ENCODE data around the gene LRBA.

The LRBA gene

DNA sequence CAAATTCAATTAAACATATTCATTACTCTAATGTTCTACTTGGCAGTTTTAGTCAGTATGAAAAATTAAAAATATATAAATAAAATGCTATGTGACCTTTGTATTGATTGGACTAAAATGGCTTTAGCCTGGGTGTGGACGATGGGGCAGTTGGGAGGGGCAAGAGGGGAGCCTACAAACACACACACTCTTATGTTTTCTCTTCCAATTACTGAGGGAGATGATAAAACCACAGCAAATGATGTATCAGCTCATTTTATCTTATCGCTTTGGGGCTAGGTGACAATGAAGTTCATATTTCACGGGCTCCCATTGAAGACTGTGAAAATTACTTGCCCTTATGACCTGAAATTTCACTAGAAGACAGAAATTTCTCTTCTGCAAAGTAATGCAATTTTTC lies 517.5 kb downstream of the LRBA start:
- no peak for DNase-seq (ENCODE audit: low spot score)

DNA sequence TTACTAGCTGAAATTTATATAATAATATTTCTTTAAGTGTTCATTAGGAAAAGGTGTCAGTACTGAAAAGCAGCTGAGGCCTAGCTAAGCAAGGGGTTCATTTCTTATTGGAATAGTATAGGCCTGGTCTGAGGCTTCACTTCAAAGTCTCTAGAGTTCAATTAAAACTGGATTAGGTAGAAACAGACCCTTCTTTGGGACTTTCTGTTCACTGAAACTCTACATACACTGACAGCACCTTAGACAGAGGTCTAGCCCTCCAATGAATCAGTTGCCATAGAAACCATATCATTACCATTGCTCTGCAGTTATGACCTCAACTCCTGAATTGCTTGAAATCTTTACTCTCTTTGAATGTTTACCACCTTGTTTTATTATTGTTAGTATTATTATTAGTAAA lies 519.5 kb downstream of the LRBA start:
- no peak for DNase-seq (ENCODE audit: low spot score)

DNA sequence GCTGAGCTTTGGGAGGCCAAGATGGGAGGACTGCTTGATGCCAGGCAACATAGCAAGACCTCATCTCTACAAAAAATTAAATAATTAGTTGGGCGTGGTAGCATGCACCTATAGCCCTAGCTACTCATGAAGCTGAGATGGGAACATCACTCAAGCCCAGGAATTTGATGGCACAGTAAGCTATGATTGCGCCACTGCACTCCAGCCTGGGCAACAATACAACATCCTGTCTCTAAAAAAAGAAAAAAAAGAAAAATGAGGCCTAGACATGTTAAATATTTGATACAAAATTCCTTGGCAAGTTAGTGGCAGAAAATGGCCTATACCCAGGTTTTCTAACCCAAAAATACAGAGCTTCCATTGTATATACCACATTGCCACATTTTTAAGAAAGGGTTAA lies 521.2 kb downstream of the LRBA start:
- DNase-seq (ENCODE audit: low spot score) = no peak

DNA sequence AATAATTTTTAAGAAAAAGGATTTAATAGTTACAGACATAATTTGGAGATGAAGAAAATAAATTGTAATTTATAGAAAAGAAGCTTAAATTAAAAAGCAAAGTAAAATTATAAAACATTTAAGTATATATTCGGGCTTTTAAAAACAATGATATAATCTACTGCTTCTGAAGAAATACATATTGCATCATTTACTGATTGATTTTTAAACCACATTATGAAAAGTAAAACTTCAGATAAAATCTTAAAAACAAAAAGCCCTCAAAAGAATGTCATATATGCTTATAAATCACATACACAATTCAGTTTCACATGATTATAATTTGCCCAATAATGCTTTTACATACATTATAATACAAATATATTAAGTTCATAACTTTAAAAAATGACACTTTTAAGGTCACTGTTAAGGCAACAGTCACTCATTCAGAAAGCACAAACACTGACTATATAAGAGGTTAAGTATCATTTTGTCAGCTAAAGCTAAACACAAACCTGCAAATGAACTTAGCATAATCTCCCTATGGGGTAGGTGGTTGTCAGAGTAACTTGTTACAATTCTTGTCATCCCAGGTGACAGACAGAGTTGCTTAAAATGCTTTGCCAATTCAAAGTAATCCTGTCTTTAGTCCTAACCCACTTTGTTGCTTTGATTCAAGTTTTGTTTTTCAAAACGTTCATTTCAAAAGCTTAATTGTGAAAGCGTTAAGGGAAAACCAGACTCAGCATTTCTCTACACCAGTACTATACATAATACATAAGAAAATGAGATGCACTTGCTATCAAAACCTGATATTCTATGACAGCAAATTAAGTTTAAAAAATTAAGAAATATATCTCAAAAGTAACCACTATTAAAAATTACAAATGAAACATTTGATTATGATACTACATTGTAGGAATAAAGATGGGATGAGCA lies 523.7 kb downstream of the LRBA start:
- no peak for DNase-seq (ENCODE audit: low spot score)

DNA sequence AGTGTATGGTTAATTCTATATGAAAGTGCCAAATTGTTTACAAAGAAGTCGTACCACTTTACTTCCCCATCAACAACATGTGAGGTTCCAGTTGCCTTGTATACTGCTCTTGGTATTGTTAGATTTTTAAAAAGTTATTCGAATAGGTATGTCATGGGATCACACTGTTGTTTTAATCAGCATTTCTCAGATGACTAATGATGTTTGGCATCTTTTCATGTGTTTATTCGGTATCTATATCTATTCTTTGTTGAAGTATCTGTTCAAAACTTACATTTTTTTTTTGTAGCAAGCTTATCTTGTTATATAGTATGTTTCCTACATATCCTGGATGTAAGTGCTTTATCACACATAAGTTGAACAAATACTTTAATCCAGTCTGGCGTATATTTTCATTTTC lies 532.5 kb downstream of the LRBA start:
- DNase-seq (ENCODE audit: low spot score) = no peak

DNA sequence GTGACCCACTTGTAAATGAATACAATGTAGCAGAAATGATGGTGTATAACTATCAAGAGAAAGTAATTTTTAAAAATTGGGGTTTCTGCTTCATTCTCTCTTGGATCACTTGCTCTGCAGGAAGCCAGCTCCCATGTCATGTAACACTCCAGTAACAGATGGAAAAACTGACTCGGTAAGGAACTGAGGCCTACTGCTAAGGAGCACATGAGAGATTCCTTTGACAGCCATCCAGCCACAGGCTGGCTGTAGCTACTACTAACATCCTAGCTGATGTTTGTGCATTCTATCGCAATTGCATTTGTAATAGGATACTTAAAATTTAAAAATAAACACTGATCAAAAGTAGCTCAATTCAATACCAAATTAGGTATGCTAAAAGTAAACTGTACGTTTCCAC lies 535.4 kb downstream of the LRBA start:
- DNase-seq (ENCODE audit: low spot score) = no peak

DNA sequence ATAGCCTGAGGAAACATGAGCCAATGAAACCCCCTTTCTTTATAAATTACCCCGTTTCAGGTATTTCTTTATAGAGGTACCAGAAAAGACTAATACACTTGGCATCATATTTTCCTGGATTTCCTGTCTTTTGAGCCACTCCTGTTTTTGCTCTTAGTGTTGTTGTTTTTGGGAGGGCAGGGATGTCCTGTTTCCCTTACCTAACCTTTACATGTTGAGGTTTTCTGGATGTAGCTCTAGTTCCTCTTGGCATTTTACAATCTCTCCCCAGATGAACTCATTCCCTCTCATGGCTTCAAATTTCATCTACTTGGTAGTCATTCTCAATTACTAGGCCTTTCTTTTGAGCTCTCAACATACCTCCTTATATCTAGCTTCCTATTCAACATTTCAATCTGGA lies 537.2 kb downstream of the LRBA start:
- DNase-seq (ENCODE audit: low spot score) = no peak

DNA sequence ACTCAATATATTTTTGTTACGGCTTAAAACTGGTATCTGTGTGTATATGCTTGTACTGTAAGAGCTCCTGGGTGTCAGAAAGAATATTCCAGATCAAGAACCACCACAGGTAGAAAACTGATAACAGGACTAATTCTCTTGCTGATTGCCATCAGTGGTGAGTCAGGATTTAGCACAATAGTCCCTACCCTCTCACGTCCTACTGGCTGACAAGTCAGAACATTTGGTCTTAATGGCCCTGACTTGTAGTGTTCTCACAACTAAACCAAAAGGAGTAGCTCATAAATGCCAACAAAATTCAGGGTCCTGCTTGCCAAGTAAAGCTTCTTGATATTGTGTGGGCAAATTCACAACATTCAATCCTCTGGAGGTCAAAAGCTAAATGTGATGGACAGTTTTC lies 538.3 kb downstream of the LRBA start:
- no peak for DNase-seq (ENCODE audit: low spot score)

DNA sequence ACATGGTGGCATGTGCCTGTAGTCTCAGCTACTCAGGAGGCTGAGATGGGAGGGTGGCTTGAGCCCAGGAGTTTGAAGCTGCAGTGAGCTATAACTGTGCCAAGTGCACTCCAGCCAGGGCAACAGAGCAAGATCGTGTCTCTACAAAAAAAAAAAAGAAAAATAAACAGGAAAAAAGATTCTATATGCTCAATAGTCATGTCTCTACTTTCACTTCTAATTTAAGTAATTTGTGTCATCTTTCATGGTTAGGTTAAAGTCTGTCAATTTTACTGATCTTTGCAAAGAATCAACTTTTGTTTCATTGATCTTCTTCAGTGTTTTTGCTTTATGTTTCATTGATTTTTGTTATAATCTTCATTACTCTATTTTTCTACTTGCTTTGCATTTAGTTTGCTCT lies 539.3 kb downstream of the LRBA start:
- no peak for DNase-seq (ENCODE audit: low spot score)

DNA sequence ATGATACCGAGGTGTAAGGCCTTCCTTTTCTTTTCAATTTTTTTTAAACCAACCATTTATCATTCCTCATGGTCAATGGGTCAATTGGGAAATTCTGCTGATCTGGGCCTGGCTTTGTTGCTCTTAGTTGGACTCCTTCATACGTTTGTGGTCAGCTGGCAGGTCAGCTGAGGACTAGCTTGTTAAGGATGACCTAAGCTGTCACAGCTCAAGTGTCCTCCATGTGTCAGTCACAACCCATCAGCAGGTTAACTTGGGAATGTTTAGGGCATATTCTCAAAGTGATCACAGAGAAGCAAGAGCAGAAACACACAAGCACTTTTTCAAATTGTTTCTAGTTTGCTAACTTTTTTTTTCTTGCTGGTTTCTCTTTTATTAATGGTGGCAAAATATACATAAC lies 550.6 kb downstream of the LRBA start:
- no peak for DNase-seq (ENCODE audit: low spot score)

DNA sequence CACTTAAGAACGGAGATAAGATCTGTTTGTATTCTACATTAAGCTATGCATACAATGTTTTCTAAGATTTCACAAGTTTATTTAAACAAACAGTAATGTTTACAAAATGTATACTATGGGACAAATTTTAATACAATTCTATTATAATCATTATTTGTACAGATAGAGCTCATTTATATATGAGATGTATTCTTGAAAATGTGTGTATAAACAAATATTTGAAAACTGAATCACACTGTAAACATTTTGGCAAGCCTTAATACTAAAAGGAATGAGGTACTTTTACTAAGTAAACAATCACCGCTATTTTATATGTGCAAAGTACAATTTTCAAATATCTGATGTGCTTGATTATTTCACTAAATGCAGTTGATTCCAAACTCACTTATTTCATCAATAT lies 552.3 kb downstream of the LRBA start:
- no peak for DNase-seq (ENCODE audit: low spot score)

DNA sequence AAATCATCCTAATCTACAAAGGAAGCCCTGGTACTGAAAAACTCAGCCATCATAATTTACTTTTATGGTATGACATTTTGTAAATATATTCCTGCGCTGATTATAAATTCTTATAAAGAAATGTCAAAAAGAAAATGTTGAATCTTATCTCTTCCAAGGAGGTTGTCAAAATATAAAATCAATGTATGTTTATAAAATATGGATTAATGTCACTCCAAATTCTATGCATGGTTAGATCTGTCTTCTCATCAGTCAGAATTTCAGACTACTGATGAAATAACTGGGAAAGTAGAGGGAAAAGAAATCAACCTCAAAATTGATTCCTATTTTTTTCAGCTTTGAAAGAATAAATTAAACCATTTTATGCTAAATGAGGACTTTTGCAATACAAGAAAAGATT lies 553.1 kb downstream of the LRBA start:
- no peak for DNase-seq (ENCODE audit: low spot score)

DNA sequence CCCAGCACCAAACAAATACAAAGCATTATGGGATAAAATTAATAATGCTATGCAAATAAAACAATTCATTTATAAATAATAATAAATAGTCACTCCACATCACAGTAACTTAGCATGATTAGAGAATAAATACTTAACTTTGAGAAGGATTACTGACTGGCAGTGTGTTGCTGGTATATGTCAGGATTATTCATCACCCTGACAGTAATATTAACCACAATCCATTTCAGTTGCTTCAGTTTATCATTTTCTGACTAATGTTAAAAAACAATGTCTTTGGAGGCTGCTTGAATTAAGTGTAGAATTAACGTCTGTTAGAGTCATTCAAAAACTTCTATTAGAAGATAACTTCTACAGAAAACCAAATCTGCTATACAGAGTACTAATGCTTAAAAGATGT lies 557.3 kb downstream of the LRBA start:
- DNase-seq (ENCODE audit: low spot score) = no peak

DNA sequence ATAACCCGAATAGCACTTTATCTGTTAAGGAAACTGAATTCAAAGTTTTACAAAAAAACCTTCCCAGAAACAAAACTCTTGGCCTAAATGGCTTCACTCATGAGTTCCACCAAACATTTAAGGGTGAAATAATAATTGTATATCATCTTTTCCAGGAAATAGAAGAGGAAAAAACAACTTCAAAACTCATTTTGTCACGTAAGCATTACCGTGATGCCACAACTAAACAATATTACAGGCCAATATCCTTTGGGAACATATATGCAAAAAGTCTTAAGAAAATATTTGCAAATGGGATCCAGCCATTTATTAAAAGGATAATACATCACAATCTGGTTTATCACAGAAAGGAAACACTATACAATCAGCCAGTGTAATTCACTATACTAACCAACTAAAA lies 563.2 kb downstream of the LRBA start:
- no peak for DNase-seq (ENCODE audit: low spot score)

DNA sequence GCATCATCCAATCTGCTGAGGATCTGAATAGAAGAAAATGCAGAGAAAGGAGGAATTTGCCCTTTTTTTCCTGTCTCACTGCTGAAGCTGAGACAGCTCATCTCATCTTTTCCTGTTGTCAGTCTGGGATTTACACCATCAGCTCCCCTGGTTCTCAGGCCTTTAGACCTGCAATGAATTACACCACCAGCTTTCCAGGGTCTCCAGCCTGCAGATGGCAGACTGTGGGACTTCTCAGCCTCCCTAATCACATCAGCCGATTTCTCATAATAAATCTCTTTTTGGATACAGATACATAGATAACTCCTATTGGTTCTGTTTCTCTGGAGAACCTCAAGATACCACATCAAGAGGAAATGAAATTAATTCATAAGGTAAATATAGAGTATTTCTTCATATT lies 567.7 kb downstream of the LRBA start:
- DNase-seq (ENCODE audit: low spot score) = no peak

DNA sequence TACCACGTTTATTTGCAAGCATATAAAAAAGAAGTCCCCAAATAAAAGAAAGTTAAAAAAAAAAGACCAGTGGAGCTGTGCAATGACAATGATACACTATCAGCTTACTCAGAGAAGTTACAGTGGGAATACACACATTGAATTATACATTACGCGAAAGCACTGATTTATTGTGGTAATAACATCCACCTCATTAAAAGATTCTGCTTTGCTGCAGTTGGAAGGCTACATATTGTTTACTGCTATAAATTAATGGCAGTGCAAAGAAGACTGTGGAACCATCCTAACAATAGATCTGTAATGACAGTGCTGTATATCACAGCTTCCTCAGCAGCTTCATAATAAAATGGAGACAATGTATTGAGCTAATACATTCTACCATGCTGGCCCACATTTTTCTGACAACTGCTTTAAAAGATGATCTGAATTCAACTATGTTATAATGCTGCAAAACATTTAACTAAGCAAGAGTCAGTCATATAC lies 575.6 kb downstream of the LRBA start:
- DNase-seq (ENCODE audit: low spot score) = no peak

DNA sequence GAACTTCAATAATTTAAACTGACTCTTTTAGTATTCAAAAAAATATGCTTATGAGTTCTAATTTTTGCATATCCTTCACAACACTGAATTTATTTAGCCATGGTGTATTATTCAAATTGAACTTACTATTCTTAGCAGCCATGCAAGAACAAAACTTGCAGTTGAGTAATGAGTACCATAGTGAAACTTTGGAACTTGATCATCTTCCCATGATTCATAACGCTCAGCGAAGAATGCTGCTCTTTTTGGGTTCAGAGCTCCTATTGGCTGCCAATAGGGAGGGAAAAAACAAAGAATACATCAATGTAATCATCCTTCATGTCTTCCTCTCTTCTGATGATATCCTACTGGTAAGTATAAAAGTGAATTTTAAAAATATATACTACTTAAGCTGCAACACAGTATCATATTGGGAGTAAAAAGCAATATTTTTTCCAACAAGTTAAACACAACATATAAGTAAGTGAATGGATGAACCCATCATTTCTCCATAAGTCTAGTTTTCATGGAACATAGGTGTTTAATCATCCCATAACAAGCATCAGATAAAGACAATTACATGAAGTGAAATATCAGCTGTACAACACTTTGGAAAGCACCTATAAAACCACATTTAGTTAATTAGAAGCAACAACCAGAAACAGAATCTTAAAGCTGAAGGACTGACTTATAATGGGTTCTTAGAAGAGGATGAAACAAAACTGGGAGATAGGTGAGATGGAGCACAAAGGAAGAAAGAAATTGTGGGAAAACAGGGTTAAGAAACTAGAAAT lies 578.3 kb downstream of the LRBA start:
- DNase-seq (ENCODE audit: low spot score) = no peak

DNA sequence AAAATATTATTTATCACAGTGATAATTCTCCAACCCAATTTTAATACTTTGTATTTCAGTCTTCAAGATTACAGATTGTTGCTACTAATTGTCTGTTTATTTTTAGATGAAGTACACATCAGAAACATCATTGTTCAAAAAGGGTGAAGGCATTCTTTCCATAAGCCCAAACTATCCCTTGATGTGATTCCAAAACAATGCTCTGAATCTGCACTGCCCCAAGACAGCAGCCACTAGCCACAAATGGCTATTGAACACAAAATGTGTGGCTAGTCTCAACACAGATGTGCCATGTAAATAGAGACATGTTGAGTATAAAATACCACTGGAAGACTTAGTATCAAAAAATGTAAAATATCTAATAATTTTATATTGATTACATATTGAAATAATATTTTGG lies 583.9 kb downstream of the LRBA start:
- no peak for DNase-seq (ENCODE audit: low spot score)

DNA sequence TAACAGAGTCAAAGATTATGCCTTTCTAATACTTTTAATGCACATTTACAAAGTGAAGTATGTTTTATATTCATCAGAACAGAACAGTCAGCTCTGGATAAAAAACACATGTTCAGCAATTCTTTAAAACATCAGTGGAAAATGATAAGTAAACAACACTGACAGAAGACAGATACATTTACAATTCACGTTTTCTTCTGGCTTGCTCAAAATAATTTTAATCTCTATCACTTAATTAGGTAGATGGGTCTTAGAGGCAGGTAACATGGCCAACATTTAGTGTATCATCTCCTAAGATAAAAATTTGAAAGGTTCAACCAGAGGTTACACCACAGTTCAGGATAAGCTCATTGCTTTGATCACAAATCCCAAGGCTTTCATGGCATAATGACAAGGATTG lies 589.9 kb downstream of the LRBA start:
- DNase-seq (ENCODE audit: low spot score) = no peak

DNA sequence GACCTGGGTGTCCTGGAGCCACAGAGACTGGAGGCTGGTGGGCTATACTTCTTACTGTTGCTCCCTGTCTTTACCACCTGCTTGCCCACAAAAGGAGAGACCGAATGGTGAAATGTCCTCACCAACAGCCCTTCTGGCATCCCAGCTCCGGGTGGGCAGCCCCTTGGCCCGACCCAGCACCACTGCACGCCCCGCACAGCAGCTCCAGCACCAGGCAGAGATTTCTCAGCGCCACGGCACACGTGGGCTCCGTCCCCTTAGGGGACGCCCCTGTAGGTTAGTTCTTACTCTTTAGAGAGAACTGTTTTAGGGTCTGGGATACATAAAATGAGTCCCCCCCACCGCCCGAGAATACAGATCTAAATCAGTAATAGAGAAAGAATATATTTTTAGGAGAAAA lies 591.6 kb downstream of the LRBA start:
- DNase-seq (ENCODE audit: low spot score) = no peak

DNA sequence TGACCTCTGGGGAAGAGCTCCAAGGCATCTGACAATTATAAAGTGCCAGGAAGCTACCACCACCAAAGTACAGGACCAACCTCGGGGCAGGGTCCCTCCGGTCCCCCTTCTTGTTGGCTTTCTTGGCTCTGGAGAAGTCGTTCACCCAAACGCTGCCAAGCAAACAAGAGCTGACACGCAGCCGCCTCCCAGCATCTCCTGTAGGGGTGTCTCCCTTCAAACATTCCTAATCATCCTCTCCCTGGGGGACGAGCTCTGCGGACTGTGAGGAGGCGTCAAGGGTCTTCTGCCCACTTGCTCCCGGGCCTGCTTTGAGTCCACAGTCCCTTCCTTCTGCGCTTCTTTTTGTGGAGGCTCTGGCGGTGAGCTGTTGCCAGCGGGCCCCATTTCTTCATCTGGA lies 592.0 kb downstream of the LRBA start:
- no peak for DNase-seq (ENCODE audit: low spot score)

DNA sequence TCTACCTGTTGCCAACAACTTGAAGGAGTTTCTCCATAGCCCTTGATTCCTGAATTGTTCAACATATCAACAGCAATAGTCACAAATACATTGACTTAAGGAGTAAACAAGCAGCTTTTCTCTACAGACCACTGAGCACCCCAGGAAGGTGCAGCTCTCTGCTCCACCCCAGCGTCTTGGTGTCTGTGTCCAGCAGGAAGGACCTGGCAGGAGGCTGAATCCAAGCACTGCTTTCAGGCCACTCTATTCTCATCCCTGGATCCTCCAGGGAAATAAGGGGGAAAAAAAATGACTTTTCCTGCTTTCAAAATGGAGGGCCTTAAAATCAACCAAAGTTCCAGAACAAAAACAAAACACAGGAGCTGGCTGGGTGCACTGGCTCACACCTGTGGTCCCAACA lies 593.5 kb downstream of the LRBA start:
- no peak for DNase-seq (ENCODE audit: low spot score)

DNA sequence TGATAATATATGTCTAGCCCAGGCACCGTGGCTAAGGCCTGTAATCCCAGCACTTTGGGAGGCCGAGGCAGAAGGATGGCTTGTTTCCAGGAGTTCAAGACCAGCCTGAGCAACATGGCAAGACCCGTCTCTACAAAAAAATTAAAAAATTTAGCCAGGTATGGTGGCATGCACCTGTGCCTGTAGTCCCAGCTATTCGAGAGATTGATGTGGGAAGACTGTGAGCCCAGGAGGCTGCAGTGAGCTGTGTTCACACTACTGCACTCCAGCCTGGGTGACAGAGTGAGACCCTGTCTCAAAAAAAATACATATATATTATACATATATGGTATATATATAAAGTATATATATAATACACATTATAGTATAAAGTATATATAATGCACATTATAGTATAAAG lies 595.1 kb downstream of the LRBA start:
- DNase-seq (ENCODE audit: low spot score) = no peak
